UCSD-AML1 (cell line): ENCODE results near the gene RIT2.

ENCODE experiments used
- DNase-seq: peaks from one replicate; lab custom pipeline; 2025; ENCODE audit not compliant: unreplicated experiment; lab: John Stamatoyannopoulos, UW

RIT2 gene

GRCh38 chr18:43013486-43013885, 102.0 kb downstream of the RIT2 start:
- no peak for DNase-seq

- no peak for DNase-seq
Measured at GRCh38 chr18:43012951-43013350, 102.5 kb downstream of the RIT2 start.

GRCh38 chr18:43010611-43011010, 104.9 kb downstream of the RIT2 start:
- DNase-seq = no peak

- DNase-seq = no peak
Measured at GRCh38 chr18:43009674-43010073, 105.8 kb downstream of the RIT2 start.

- no peak for DNase-seq
Measured at GRCh38 chr18:43007365-43007764, 108.1 kb downstream of the RIT2 start.

GRCh38 chr18:43004421-43004820, 111.1 kb downstream of the RIT2 start:
- DNase-seq = no peak

GRCh38 chr18:43001821-43002220, 113.7 kb downstream of the RIT2 start:
- DNase-seq = no peak

GRCh38 chr18:42996824-42997223, 118.7 kb downstream of the RIT2 start:
- no peak for DNase-seq

GRCh38 chr18:42980426-42980825, 135.1 kb downstream of the RIT2 start:
- DNase-seq = no peak

- no peak for DNase-seq
Measured at GRCh38 chr18:42977982-42978637, 137.4 kb downstream of the RIT2 start.

GRCh38 chr18:42976869-42977590, 138.5 kb downstream of the RIT2 start:
- DNase-seq = no peak

- no peak for DNase-seq
Measured at GRCh38 chr18:42969366-42969765, 146.1 kb downstream of the RIT2 start.

GRCh38 chr18:42961298-42961697, 154.2 kb downstream of the RIT2 start:
- no peak for DNase-seq

- no peak for DNase-seq
Measured at GRCh38 chr18:42959528-42959927, 156.0 kb downstream of the RIT2 start.

- DNase-seq = no peak
Measured at GRCh38 chr18:42958353-42958752, 157.1 kb downstream of the RIT2 start.

- no peak for DNase-seq
Measured at GRCh38 chr18:42956287-42956686, 159.2 kb downstream of the RIT2 start.

- no peak for DNase-seq
Measured at GRCh38 chr18:42954887-42955286, 160.6 kb downstream of the RIT2 start.

- DNase-seq = no peak
Measured at GRCh38 chr18:42953306-42953705, 162.2 kb downstream of the RIT2 start.

- DNase-seq = no peak
Measured at GRCh38 chr18:42950732-42951131, 164.8 kb downstream of the RIT2 start.

GRCh38 chr18:42948831-42949230, 166.7 kb downstream of the RIT2 start:
- no peak for DNase-seq

GRCh38 chr18:42941860-42942259, 173.6 kb downstream of the RIT2 start:
- no peak for DNase-seq

- no peak for DNase-seq
Measured at GRCh38 chr18:42941021-42941420, 174.5 kb downstream of the RIT2 start.

GRCh38 chr18:42937436-42937835, 178.0 kb downstream of the RIT2 start:
- DNase-seq = no peak
